Suprapubic skin (tissue), 4 donors: ENCODE measurements around the gene RHOA. TPM values are rescaled to one million over a fixed set of nuclear protein-coding genes. Genes with fewer than 3 reads are reported as not detected.

Experiments used
- DNase-seq, 2 donors: peaks; one replicate each; pipeline ENCODE4 v3.0.0-alpha.2; 2019; ENCODE audit warnings: low spot score in 2 of 2
- H3K27ac ChIP-seq: fragments of 200-600 bp; sonication (generic); one replicate; pipeline ENCODE4 v1.5.1; 2019
- H3K27me3 ChIP-seq: fragments of 200-600 bp; sonication (generic); one replicate; pipeline ENCODE4 v1.5.1; 2019
- H3K36me3 ChIP-seq: fragments of 200-600 bp; sonication (generic); one replicate; pipeline ENCODE4 v1.5.1; 2019
- H3K4me1 ChIP-seq: fragments of 200-600 bp; sonication (generic); one replicate; pipeline ENCODE4 v1.5.1; 2019
- H3K4me3 ChIP-seq: fragments of 200-600 bp; sonication (generic); one replicate; pipeline ENCODE4 v1.5.1; 2019; ENCODE audit warnings: mild to moderate bottlenecking
- H3K9me3 ChIP-seq: fragments of 200-600 bp; sonication (generic); one replicate; pipeline ENCODE4 v1.5.1; 2019
- EP300 ChIP-seq: sonication (generic); formaldehyde crosslinking; IDR thresholded peaks from one replicate; pipeline ENCODE4 v1.6.1; 2017; ENCODE audit warnings: antibody characterized with exemption
- POLR2A ChIP-seq, 2 donors: fragments of 450-650 bp; IDR thresholded peaks; one replicate each; pipeline ENCODE4 v1.6.1; 2017; ENCODE audit warnings: antibody characterized with exemption in 2 of 2, mild to moderate bottlenecking in 2 of 2, moderate library complexity in 2 of 2
- POLR2AphosphoS5 ChIP-seq, 3 donors: sonication (generic); formaldehyde crosslinking; IDR thresholded peaks; one replicate each; pipeline ENCODE4 v1.6.1; 2017; ENCODE audit warnings: antibody characterized with exemption in 3 of 3
- WGBS: methylation state at CpG from one replicate; pipeline ENCODE4 v1.1.5; 2018; 5-methylcytosine and 5-hydroxymethylcytosine counted together
- total RNA-seq, 4 donors: library from RNA; depleted of rRNA; stranded (reverse); fragments of >200 nt; gene quantifications; one replicate each; pipeline ENCODE4 v1.1.0, GENCODE V29; 2016
- TF ChIP-seq, protein P1 (sequence below), 2 donors: fragments of 200-600 bp in 1 of 2; fragments of 450-650 bp in 1 of 2; sonication (generic) in 1 of 2; IDR thresholded peaks; one replicate each; pipeline ENCODE4 v1.5.1; 2016 to 2019; ENCODE audit warnings: antibody characterized with exemption in 2 of 2, mild to moderate bottlenecking in 1 of 2, moderate library complexity in 1 of 2

The RHOA gene
- total RNA-seq, 4 donors from 2014 or later, result 315 to 373 (median 341) TPM

DNA sequence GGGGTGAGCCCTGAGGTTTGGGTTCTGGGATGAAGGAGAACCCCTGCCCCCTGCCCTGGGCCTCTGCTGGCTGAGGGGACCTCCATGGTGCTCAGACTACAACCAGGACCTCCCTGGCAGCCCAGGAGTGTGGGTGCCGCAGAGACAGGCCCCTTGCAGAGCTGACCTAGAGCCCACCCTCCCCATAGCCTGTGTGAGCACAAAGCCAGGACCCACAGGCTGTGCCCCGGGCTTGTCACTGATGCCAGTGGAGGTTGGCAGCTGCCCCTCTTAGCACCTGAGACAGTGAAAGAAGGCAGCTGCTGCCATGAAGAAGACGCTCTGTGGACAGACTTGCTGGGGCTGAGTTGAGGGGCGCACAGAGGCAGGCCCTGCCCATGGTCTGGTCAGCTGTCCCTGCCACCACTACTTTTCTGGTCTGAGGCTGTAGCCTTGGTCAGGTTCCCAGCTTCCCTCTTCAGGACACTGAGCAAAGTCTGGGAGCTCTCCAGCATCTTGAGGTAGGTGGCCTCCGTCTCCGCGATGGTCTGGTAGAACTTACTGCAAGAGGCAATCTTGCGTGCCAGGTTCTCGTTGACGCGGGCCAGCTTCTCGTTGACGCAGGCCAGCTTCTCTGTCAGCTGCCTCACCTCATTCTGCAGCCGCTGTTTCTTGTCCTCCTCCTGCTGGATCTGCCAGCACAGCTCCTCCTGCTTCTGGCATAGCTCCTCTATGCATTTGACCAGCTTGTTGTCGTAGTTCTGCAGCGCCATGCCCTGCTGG, 94.9 kb downstream of the RHOA start:
- H3K36me3 ChIP-seq, result peaks cover 78% of the 10 kb centered on the region

DNA sequence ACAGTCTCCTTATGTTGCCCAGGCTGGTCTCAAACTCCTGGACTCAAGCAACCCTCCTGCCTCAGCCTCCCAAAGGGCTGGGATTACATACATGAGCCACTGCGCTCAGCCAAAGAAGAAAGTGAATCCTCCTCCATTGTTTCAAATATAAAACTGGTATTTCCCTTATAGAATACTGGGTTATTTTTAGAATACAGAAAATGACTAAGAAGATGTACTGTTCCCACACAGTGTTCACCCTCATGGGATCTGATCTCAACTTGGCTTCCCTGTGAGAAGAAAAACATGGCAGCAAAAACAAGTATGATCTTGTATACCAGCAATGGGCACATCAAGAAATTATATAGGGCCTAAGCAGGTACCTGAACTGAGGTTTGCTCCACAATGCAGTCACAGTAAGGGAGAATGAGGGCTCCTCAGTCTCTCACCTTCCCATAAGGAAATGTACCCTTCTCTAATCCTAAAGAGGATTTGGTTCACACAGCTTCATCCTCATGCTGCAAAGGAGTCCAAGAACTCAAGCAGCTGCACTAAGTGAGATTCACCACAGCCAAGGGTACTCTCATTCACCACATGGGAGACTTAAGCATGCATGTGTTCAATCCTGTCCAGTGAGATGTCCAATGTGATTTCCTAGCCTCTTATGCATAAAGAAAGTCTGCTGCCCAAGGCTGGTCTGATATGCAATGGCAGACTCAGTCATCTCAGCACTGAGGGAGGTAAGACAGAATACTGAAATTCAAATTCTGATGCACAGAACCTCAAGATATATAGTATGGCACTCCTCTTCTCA, 97.7 kb downstream of the RHOA start:
- Histone ChIP-seq H3K27me3 (no peaks in the 10 kb centered on the region), H3K9me3 (no peaks in the 10 kb centered on the region), H3K27ac (no peak overlapping the region), H3K4me1 (no peaks in the 10 kb centered on the region), H3K36me3 (peaks cover 80% of the 10 kb centered on the region), H3K4me3 (no peak overlapping the region)
- no peak for TF ChIP-seq POLR2AphosphoS5 (IDR thresholded peaks at IDR 0.05)
- TF ChIP-seq EP300, result no peak
- TF ChIP-seq POLR2A (IDR thresholded peaks at IDR 0.05), result no peak
- TF ChIP-seq, protein P1, sequence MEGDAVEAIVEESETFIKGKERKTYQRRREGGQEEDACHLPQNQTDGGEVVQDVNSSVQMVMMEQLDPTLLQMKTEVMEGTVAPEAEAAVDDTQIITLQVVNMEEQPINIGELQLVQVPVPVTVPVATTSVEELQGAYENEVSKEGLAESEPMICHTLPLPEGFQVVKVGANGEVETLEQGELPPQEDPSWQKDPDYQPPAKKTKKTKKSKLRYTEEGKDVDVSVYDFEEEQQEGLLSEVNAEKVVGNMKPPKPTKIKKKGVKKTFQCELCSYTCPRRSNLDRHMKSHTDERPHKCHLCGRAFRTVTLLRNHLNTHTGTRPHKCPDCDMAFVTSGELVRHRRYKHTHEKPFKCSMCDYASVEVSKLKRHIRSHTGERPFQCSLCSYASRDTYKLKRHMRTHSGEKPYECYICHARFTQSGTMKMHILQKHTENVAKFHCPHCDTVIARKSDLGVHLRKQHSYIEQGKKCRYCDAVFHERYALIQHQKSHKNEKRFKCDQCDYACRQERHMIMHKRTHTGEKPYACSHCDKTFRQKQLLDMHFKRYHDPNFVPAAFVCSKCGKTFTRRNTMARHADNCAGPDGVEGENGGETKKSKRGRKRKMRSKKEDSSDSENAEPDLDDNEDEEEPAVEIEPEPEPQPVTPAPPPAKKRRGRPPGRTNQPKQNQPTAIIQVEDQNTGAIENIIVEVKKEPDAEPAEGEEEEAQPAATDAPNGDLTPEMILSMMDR (IDR thresholded peaks at IDR 0.05), result no peak
- no peak for DNase-seq
- WGBS, result 83% methylated on average over 1 of the region's 1 CpG

More for the DNA sequence above, 94.9 kb downstream of the RHOA start:
- no peak overlapping the region for H3K27ac ChIP-seq
- H3K9me3 ChIP-seq, result no peaks in the 10 kb centered on the region
- DNase-seq, result no peak
- 92% methylated on average over 13 of the region's 16 CpGs for WGBS
- no peaks in the 10 kb centered on the region for H3K4me1 ChIP-seq
- no peaks in the 10 kb centered on the region for H3K27me3 ChIP-seq
- no peak overlapping the region for H3K4me3 ChIP-seq
- TF ChIP-seq POLR2A (IDR thresholded peaks at IDR 0.05), result no peak
- TF ChIP-seq, protein P1 (IDR thresholded peaks at IDR 0.05), result no peak
- TF ChIP-seq EP300, result no peak
- TF ChIP-seq POLR2AphosphoS5 (IDR thresholded peaks at IDR 0.05), result no peak

GRCh38 chr3:49311283-49311682, 100.5 kb downstream of the RHOA start:
- H3K4me1 ChIP-seq, result no peaks in the 10 kb centered on the region
- TF ChIP-seq POLR2A (IDR thresholded peaks at IDR 0.05) (no peak), POLR2AphosphoS5 (IDR thresholded peaks at IDR 0.05) (no peak), EP300 (no peak)
- TF ChIP-seq, protein P1 (IDR thresholded peaks at IDR 0.05), result no peak
- H3K27me3 ChIP-seq, result no peaks in the 10 kb centered on the region
- no peak overlapping the region for H3K4me3 ChIP-seq
- H3K9me3 ChIP-seq, result no peaks in the 10 kb centered on the region
- H3K27ac ChIP-seq, result no peak overlapping the region
- WGBS, result 91% methylated on average over 3 of the region's 3 CpGs
- DNase-seq, result no peak
- peaks cover 81% of the 10 kb centered on the region for H3K36me3 ChIP-seq

DNA sequence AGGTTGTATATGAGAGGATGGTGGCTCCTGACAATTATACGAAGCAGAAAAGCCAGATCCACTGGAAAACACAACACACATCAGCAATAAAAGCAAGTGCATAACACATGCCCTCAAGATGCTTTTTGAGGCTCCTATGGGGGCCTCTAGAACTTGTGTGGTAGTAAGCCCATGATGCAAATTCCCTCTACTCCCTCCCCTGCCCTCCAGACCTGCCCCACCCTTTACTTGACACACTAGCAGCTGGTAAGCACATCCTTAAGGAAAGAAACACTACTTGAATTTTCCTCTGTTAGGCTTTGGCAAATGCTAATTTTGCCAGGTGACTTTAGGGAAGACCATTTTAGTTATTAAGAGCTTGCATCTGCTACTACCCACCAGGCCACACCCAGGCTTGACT, 101.1 kb downstream of the RHOA start:
- no peak for TF ChIP-seq POLR2A (IDR thresholded peaks at IDR 0.05)
- TF ChIP-seq, protein P1 (IDR thresholded peaks at IDR 0.05), result no peak
- no peak overlapping the region for H3K27ac ChIP-seq
- H3K27me3 ChIP-seq, result no peaks in the 10 kb centered on the region
- peaks cover 82% of the 10 kb centered on the region for H3K36me3 ChIP-seq
- H3K4me3 ChIP-seq, result no peak overlapping the region
- WGBS, result 93% methylated on average over 1 of the region's 1 CpG
- no peak for DNase-seq
- H3K9me3 ChIP-seq, result no peaks in the 10 kb centered on the region
- H3K4me1 ChIP-seq, result no peaks in the 10 kb centered on the region

Other genes with a start within 250 kb of the RHOA start
- 10 to 100 TPM; 29.0 to 48.2 (median 35.3) TPM for gene CCDC71, start 245.6 kb downstream of the RHOA start, total RNA-seq
- gene KLHDC8B, start 240.4 kb downstream of the RHOA start, total RNA-seq, result 10 to 100 TPM; 53.1 to 63.6 (median 59.3) TPM
- gene C3orf62, start 134.7 kb downstream of the RHOA start, total RNA-seq, result 1 to 10 TPM; 5.9 to 9.0 (median 8.5) TPM
- gene USP4, start 71.9 kb downstream of the RHOA start, total RNA-seq, result 10 to 100 TPM; 29.1 to 76.8 (median 35.5) TPM
- 100 to 1,000 TPM; 115 to 130 (median 122) TPM for gene GPX1, start 53.6 kb downstream of the RHOA start, total RNA-seq
- gene TCTA, start 447 bp upstream of the RHOA start, total RNA-seq, result 10 to 100 TPM; 10.8 to 25.5 (median 19.6) TPM
- gene AMT, start 10.5 kb upstream of the RHOA start, total RNA-seq, result 10 to 100 TPM in 1 of 4 donors, 1 to 10 TPM in 3; 2.2 to 17.3 (median 5.0) TPM
- 10 to 100 TPM in 2 of 4 donors, 1 to 10 TPM in 2; 4.7 to 11.5 (median 9.1) TPM for gene NICN1, start 17.3 kb upstream of the RHOA start, total RNA-seq
- gene DAG1, start 58.3 kb upstream of the RHOA start, total RNA-seq, result 100 to 1,000 TPM in 1 of 4 donors, 10 to 100 TPM in 3; 42.1 to 102 (median 76.6) TPM
- gene BSN, start 142.5 kb upstream of the RHOA start, total RNA-seq, result under 1 TPM; 0.04 to 0.59 (median 0.15) TPM